Liver (tissue), 9 donors: ENCODE measurements around the gene CEPT1. TPM values are rescaled to one million over a fixed set of nuclear protein-coding genes. Genes with fewer than 3 reads are reported as not detected.

ENCODE experiments used
- DNase-seq: peaks from one replicate; pipeline ENCODE4 v3.0.0-alpha.2; 2017; ENCODE audit warnings: low spot score
- H3K27ac ChIP-seq, 2 donors: one replicate each; pipeline ENCODE4 v1.7.0; 2013; ENCODE audit warnings: inconsistent platforms in 2 of 2, low read length in 2 of 2, control low read depth in 1 of 2, low read depth in 1 of 2, mild to moderate bottlenecking in 1 of 2
- H3K27me3 ChIP-seq, 4 donors: one replicate each; pipeline versions ENCODE4 v1.6.1 to v1.7.0; 2013; ENCODE audit warnings: low read length in 3 of 4, inconsistent platforms in 1 of 4, mild to moderate bottlenecking in 1 of 4, moderate library complexity in 1 of 4; ENCODE audit not compliant: control insufficient read depth in 4 of 4, insufficient read depth in 4 of 4
- H3K36me3 ChIP-seq, 4 donors: one replicate each; pipeline versions ENCODE4 v1.6.1 to v1.7.0; 2013; ENCODE audit warnings: low read length in 3 of 4, mild to moderate bottlenecking in 3 of 4, low read depth in 1 of 4, moderate library complexity in 1 of 4; ENCODE audit not compliant: control insufficient read depth in 4 of 4, insufficient read depth in 3 of 4
- H3K4me1 ChIP-seq, 4 donors: one replicate each; pipeline versions ENCODE4 v1.6.1 to v1.7.0; 2013; ENCODE audit warnings: low read length in 3 of 4, mild to moderate bottlenecking in 3 of 4, moderate library complexity in 1 of 4; ENCODE audit not compliant: control insufficient read depth in 4 of 4, insufficient read depth in 4 of 4
- H3K4me3 ChIP-seq, 3 donors: one replicate each; pipeline versions ENCODE4 v1.6.1 to v1.7.0; 2013; ENCODE audit warnings: low read length in 3 of 3, control low read depth in 1 of 3, low read depth in 1 of 3, mild to moderate bottlenecking in 1 of 3
- H3K9ac ChIP-seq, 2 donors: one replicate each; pipeline ENCODE4 v1.7.0; 2013; ENCODE audit warnings: low read length in 2 of 2, mild to moderate bottlenecking in 2 of 2, moderate library complexity in 2 of 2, control low read depth in 1 of 2, low read depth in 1 of 2
- H3K9me3 ChIP-seq, 4 donors: one replicate each; pipeline versions ENCODE4 v1.6.1 to v1.7.0; 2013; ENCODE audit warnings: low read length in 3 of 4; ENCODE audit not compliant: control insufficient read depth in 4 of 4
- ATF3 ChIP-seq: IDR thresholded peaks from 2 replicates; pipeline ENCODE4 v1.6.1; 2016; ENCODE audit warnings: antibody characterized with exemption
- CTCF ChIP-seq: fragments of 150-350 bp; IDR thresholded peaks from 2 replicates; pipeline ENCODE4 v1.5.1; 2017; ENCODE audit warnings: improper control_type of control experiment, low read depth, low read length; ENCODE audit not compliant: missing input control
- EGR1 ChIP-seq, 2 donors: IDR thresholded peaks; 2 replicates each; pipeline ENCODE4 v1.6.1; 2016 to 2018; ENCODE audit warnings: antibody characterized with exemption in 2 of 2, low read depth in 2 of 2
- FOXA1 ChIP-seq: IDR thresholded peaks from 2 replicates; pipeline ENCODE4 v1.6.1; 2016; ENCODE audit warnings: antibody characterized with exemption
- GABPA ChIP-seq, 2 donors: IDR thresholded peaks in 1 of 2; conservative IDR thresholded peaks in 1 of 2; 2 replicates each; pipeline ENCODE4 v1.6.1; 2016; ENCODE audit warnings: antibody characterized with exemption in 2 of 2, mild to moderate bottlenecking in 1 of 2, moderate library complexity in 1 of 2
- HNF4G ChIP-seq: IDR thresholded peaks from 2 replicates; pipeline ENCODE4 v1.6.1; 2016; ENCODE audit warnings: antibody characterized with exemption
- JUND ChIP-seq, 2 donors: IDR thresholded peaks; 2 replicates each; pipeline ENCODE4 v1.6.1; 2016; ENCODE audit warnings: antibody characterized with exemption in 2 of 2
- MAX ChIP-seq: IDR thresholded peaks from 2 replicates; pipeline ENCODE4 v1.6.1; 2016; ENCODE audit warnings: antibody characterized with exemption
- NR2F2 ChIP-seq: IDR thresholded peaks from 2 replicates; pipeline ENCODE4 v1.6.1; 2016; ENCODE audit warnings: antibody characterized with exemption
- RAD21 ChIP-seq, 2 donors: IDR thresholded peaks; 2 replicates each; pipeline ENCODE4 v1.6.1; 2016; ENCODE audit warnings: antibody characterized with exemption in 2 of 2, mild to moderate bottlenecking in 2 of 2
- REST ChIP-seq: IDR thresholded peaks from 2 replicates; pipeline ENCODE4 v1.6.1; 2016; ENCODE audit warnings: antibody characterized with exemption, mild to moderate bottlenecking
- RXRA ChIP-seq, 2 donors: IDR thresholded peaks; 2 replicates each; pipeline ENCODE4 v1.6.1; 2017 to 2018; ENCODE audit warnings: antibody characterized with exemption in 2 of 2, mild to moderate bottlenecking in 1 of 2
- TAF1 ChIP-seq: conservative IDR thresholded peaks from 2 replicates; pipeline ENCODE4 v1.6.1; 2016; ENCODE audit warnings: antibody characterized with exemption, mild to moderate bottlenecking
- WGBS: extraction: QIAGEN DNeasy Blood & Tissue Kit; methylation state at CpG from one replicate; pipeline ENCODE4 v1.1.7; 2013; 5-methylcytosine and 5-hydroxymethylcytosine counted together
- polyA plus RNA-seq, 2 donors: library from polyadenylated mRNA; stranded (reverse) in 1 of 2; unstranded in 1 of 2; fragments of 200-250 nt in 1 of 2; fragments of >200 nt in 1 of 2; fragmentation: Nextera tagmentation in 1 of 2; extraction: Ambion mirVana in 1 of 2; gene quantifications; one replicate each; pipeline versions ENCODE4 v1.2.1 to v1.2.3, GENCODE V29; 2013 to 2015
- total RNA-seq, 2 donors: library from RNA; depleted of rRNA; stranded (reverse); fragments of >200 nt; gene quantifications; one replicate each; pipeline ENCODE4 v1.2.3, GENCODE V29; 2014
- donor health status: healthy.
- donor health status: healthy.
- donor health status: healthy.
- donor health status: healthy.
- donor health status: healthy.

The CEPT1 gene
- total and polyA plus RNA-seq, 4 donors, result 10.0 to 37.3 (median 27.7) TPM

- Histone ChIP-seq H3K36me3 (peaks cover 1 to 34% (median 14%) of the 10 kb centered on the region in 4 donors), H3K9me3 (no peaks in the 10 kb centered on the region), H3K27me3 (no peaks in the 10 kb centered on the region), H3K9ac (no peak overlapping the region), H3K27ac (no peak overlapping the region), H3K4me1 (peaks cover 0 to 4% (median 1%) of the 10 kb centered on the region in 4 donors), H3K4me3 (no peak overlapping the region)
- no peak for DNase-seq
- TF ChIP-seq FOXA1 (no peak), TAF1 (no peak), REST (no peak), MAX (no peak), RXRA (IDR thresholded peaks at IDR 0.05) (no peak), NR2F2 (no peak), ATF3 (no peak), EGR1 (IDR thresholded peaks at IDR 0.05; ENCODE audit: low read depth in 2 of 2) (no peak), GABPA (IDR thresholded peaks at IDR 0.05 in 1 of 2, conservative IDR thresholded peaks at IDR 0.05 in 1 of 2) (no peak), HNF4G (no peak), JUND (IDR thresholded peaks at IDR 0.05) (no peak), RAD21 (IDR thresholded peaks at IDR 0.05) (no peak), CTCF (no peak)
- 98% methylated on average over 2 of the region's 2 CpGs for WGBS
These were observed 22.5 kb downstream of the CEPT1 start for GRCh38 chr1:111162488-111162880.

GRCh38 chr1:111163363-111163762 lies 23.3 kb downstream of the CEPT1 start:
- Histone ChIP-seq H3K9me3 (no peaks in the 10 kb centered on the region), H3K27me3 (no peaks in the 10 kb centered on the region), H3K27ac (no peak overlapping the region), H3K36me3 (peaks cover 1 to 37% (median 15%) of the 10 kb centered on the region in 4 donors), H3K4me1 (peaks cover 0 to 4% (median 1%) of the 10 kb centered on the region in 4 donors), H3K9ac (no peak overlapping the region), H3K4me3 (no peak overlapping the region)
- TF ChIP-seq ATF3, result no peak
- no peak for DNase-seq
- 91% methylated on average over 4 of the region's 4 CpGs for WGBS
